ENCODE results near the gene RBM10. TPM values are rescaled to one million over a fixed set of nuclear protein-coding genes. Genes with fewer than 3 reads are reported as not detected.

RBM10 gene
- total RNA-seq, 4 donors from 2014 or later: 24.3 to 27.0 (median 25.4) TPM

GRCh38 chrX:47200385-47201150 lies 55.5 kb downstream of the RBM10 start:
- no peak for DNase-seq (ENCODE audit: low spot score)
- TF ChIP-seq CTCF (IDR thresholded peaks at IDR 0.05): no peak
- ATAC-seq (ENCODE audit: low FRiP score): peak; percentile 76

GRCh38 chrX:47201345-47201944 lies 56.4 kb downstream of the RBM10 start:
- DNase-seq (ENCODE audit: low spot score) (no peak), ATAC-seq (ENCODE audit: low FRiP score) (no peak)
- TF ChIP-seq CTCF (IDR thresholded peaks at IDR 0.05): no peak

- DNase-seq (ENCODE audit: low spot score) (no peak), ATAC-seq (ENCODE audit: low FRiP score) (no peak)
- TF ChIP-seq CTCF (IDR thresholded peaks at IDR 0.05): no peak
Observed at GRCh38 chrX:47202316-47202715, 57.3 kb downstream of the RBM10 start.

- TF ChIP-seq CTCF (IDR thresholded peaks at IDR 0.05): no peak
- no peak for DNase-seq (ENCODE audit: low spot score)
- ATAC-seq (ENCODE audit: low FRiP score): no peak
Observed at GRCh38 chrX:47202877-47203276, 57.9 kb downstream of the RBM10 start.

GRCh38 chrX:47204970-47205369 lies 59.9 kb downstream of the RBM10 start:
- DNase-seq (ENCODE audit: low spot score): no peak
- ATAC-seq (ENCODE audit: low FRiP score): no peak
- TF ChIP-seq CTCF (IDR thresholded peaks at IDR 0.05): no peak

GRCh38 chrX:47206316-47206715 lies 61.3 kb downstream of the RBM10 start:
- TF ChIP-seq CTCF (IDR thresholded peaks at IDR 0.05): no peak
- DNase-seq (ENCODE audit: low spot score) (no peak), ATAC-seq (ENCODE audit: low FRiP score) (peak; percentile 50)

- ATAC-seq (ENCODE audit: low FRiP score) (no peak), DNase-seq (ENCODE audit: low spot score) (no peak)
- TF ChIP-seq CTCF (IDR thresholded peaks at IDR 0.05): no peak
Observed at GRCh38 chrX:47208108-47208507, 63.1 kb downstream of the RBM10 start.

Data from omental fat pad (tissue), 4 donors.